Duodenal mucosa (tissue), 2 donors: ENCODE data around the gene ARMC2.

Experiments used
- H3K27ac ChIP-seq: one replicate; pipeline ENCODE4 v1.7.0; 2013; ENCODE audit warnings: low read depth, low read length
- H3K27me3 ChIP-seq, 2 donors: one replicate each; pipeline ENCODE4 v1.7.0; 2013; ENCODE audit warnings: low read length in 2 of 2, control low read depth in 1 of 2; ENCODE audit not compliant: insufficient read depth in 2 of 2, control insufficient read depth in 1 of 2
- H3K36me3 ChIP-seq, 2 donors: one replicate each; pipeline ENCODE4 v1.7.0; 2013; ENCODE audit warnings: low read length in 2 of 2, control low read depth in 1 of 2; ENCODE audit not compliant: insufficient read depth in 2 of 2, control insufficient read depth in 1 of 2
- H3K4me1 ChIP-seq, 2 donors: one replicate each; pipeline ENCODE4 v1.7.0; 2013; ENCODE audit warnings: low read length in 2 of 2, control low read depth in 1 of 2; ENCODE audit not compliant: insufficient read depth in 2 of 2, control insufficient read depth in 1 of 2
- H3K4me3 ChIP-seq, 2 donors: one replicate each; pipeline ENCODE4 v1.7.0; 2013; ENCODE audit warnings: low read length in 2 of 2, low read depth in 1 of 2
- H3K9ac ChIP-seq, 2 donors: one replicate each; pipeline ENCODE4 v1.7.0; 2013; ENCODE audit warnings: low read length in 2 of 2, low read depth in 1 of 2
- H3K9me3 ChIP-seq, 2 donors: one replicate each; pipeline ENCODE4 v1.7.0; 2013; ENCODE audit warnings: low read length in 2 of 2, control low read depth in 1 of 2; ENCODE audit not compliant: control insufficient read depth in 1 of 2

The ARMC2 gene

GRCh38 chr6:109008537-109009235 is 160.5 kb downstream of the ARMC2 start:
- no peaks in the 10 kb centered on the region for H3K27me3 ChIP-seq
- peak overlapping the region; percentile 87 for H3K27ac ChIP-seq
- H3K9me3 ChIP-seq, result no peaks in the 10 kb centered on the region
- H3K4me1 ChIP-seq, result peaks cover 27 to 35% of the 10 kb centered on the region in 2 donors
- peak overlapping the region; percentile 87 to 96 for H3K9ac ChIP-seq
- no peaks in the 10 kb centered on the region for H3K36me3 ChIP-seq
- peak overlapping the region; percentile 78 to 80 for H3K4me3 ChIP-seq

- no peaks in the 10 kb centered on the region for H3K9me3 ChIP-seq
- H3K4me1 ChIP-seq, result peaks cover 27 to 31% of the 10 kb centered on the region in 2 donors
- no peaks in the 10 kb centered on the region for H3K27me3 ChIP-seq
- no peaks in the 10 kb centered on the region for H3K36me3 ChIP-seq
- peak overlapping the region; percentile 87 to 96 for H3K4me3 ChIP-seq
- peak overlapping the region; percentile 94 for H3K27ac ChIP-seq
- H3K9ac ChIP-seq, result peak overlapping the region; percentile 97 to 99
Measured at GRCh38 chr6:109009236-109009961, 161.2 kb downstream of the ARMC2 start.

- Histone ChIP-seq H3K27me3 (no peaks in the 10 kb centered on the region), H3K9ac (peak overlapping the region; percentile 97 to 99), H3K4me1 (peaks cover 20 to 27% of the 10 kb centered on the region in 2 donors), H3K36me3 (no peaks in the 10 kb centered on the region), H3K9me3 (no peaks in the 10 kb centered on the region), H3K4me3 (peak overlapping the region; percentile 87 to 96), H3K27ac (peak overlapping the region; percentile 94)
Measured at GRCh38 chr6:109009962-109010704, 161.9 kb downstream of the ARMC2 start.

GRCh38 chr6:109010705-109011102 is 162.5 kb downstream of the ARMC2 start:
- Histone ChIP-seq H3K9ac (peak overlapping the region; percentile 97 to 99), H3K27me3 (no peaks in the 10 kb centered on the region), H3K27ac (no peak overlapping the region), H3K4me1 (peaks cover 16 to 25% of the 10 kb centered on the region in 2 donors), H3K9me3 (no peaks in the 10 kb centered on the region), H3K36me3 (no peaks in the 10 kb centered on the region), H3K4me3 (peak overlapping the region; percentile 58 to 96)

- H3K27ac ChIP-seq, result no peak overlapping the region
- no peak overlapping the region for H3K9ac ChIP-seq
- H3K27me3 ChIP-seq, result no peaks in the 10 kb centered on the region
- no peaks in the 10 kb centered on the region for H3K36me3 ChIP-seq
- H3K4me1 ChIP-seq, result peaks cover 6 to 11% of the 10 kb centered on the region in 2 donors
- H3K4me3 ChIP-seq, result no peak overlapping the region
- no peaks in the 10 kb centered on the region for H3K9me3 ChIP-seq
Measured at GRCh38 chr6:109013656-109014305, 165.6 kb downstream of the ARMC2 start.

- no peak overlapping the region for H3K4me3 ChIP-seq
- no peaks in the 10 kb centered on the region for H3K27me3 ChIP-seq
- no peak overlapping the region for H3K27ac ChIP-seq
- H3K9ac ChIP-seq, result no peak overlapping the region
- no peaks in the 10 kb centered on the region for H3K9me3 ChIP-seq
- no peaks in the 10 kb centered on the region for H3K36me3 ChIP-seq
- peaks cover 6 to 11% of the 10 kb centered on the region in 2 donors for H3K4me1 ChIP-seq
Measured at GRCh38 chr6:109014606-109015005, 166.4 kb downstream of the ARMC2 start.

- H3K36me3 ChIP-seq, result no peaks in the 10 kb centered on the region
- peaks cover 6 to 9% of the 10 kb centered on the region in 2 donors for H3K4me1 ChIP-seq
- H3K27ac ChIP-seq, result no peak overlapping the region
- H3K9me3 ChIP-seq, result no peaks in the 10 kb centered on the region
- no peak overlapping the region for H3K4me3 ChIP-seq
- no peaks in the 10 kb centered on the region for H3K27me3 ChIP-seq
- no peak overlapping the region for H3K9ac ChIP-seq
Measured at GRCh38 chr6:109015176-109015575, 167.0 kb downstream of the ARMC2 start.

GRCh38 chr6:109019911-109020310 is 171.7 kb downstream of the ARMC2 start:
- Histone ChIP-seq H3K4me1 (peaks cover 0 to 5% of the 10 kb centered on the region in 2 donors), H3K36me3 (no peaks in the 10 kb centered on the region), H3K9ac (no peak overlapping the region), H3K4me3 (no peak overlapping the region), H3K27ac (no peak overlapping the region), H3K27me3 (no peaks in the 10 kb centered on the region), H3K9me3 (no peaks in the 10 kb centered on the region)

GRCh38 chr6:109021870-109022269 is 173.6 kb downstream of the ARMC2 start:
- Histone ChIP-seq H3K9me3 (no peaks in the 10 kb centered on the region), H3K27me3 (no peaks in the 10 kb centered on the region), H3K9ac (no peak overlapping the region), H3K4me1 (peaks cover 0 to 5% of the 10 kb centered on the region in 2 donors), H3K27ac (no peak overlapping the region), H3K4me3 (no peak overlapping the region), H3K36me3 (no peaks in the 10 kb centered on the region)
